ENCODE data around the gene PTPRE.

The PTPRE gene

DNA sequence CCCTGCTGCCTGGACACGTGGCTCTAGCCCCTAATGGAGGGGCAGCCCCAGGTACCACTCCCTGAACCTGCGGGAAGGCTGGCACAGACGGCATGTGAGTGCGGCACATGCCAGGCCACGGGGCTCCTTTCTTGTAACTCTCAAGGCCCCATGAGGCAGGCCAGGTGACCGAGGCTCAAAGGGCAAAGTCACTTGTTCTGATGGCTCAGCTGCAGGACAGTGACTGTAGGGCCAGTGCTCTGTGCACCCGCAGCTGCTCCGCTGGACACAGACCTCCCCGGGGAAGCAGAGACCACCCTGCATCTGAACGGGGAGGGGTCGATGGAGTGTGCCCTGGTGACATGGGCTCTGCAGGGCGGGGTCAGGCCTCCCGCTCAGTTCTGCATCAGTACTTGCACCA lies 55.3 kb downstream of the PTPRE start:
- no peak for DNase-seq

- DNase-seq = no peak
Observed at GRCh38 chr10:127963136-127963535, 56.2 kb downstream of the PTPRE start.

GRCh38 chr10:127964621-127965020 lies 57.7 kb downstream of the PTPRE start:
- DNase-seq = no peak

DNA sequence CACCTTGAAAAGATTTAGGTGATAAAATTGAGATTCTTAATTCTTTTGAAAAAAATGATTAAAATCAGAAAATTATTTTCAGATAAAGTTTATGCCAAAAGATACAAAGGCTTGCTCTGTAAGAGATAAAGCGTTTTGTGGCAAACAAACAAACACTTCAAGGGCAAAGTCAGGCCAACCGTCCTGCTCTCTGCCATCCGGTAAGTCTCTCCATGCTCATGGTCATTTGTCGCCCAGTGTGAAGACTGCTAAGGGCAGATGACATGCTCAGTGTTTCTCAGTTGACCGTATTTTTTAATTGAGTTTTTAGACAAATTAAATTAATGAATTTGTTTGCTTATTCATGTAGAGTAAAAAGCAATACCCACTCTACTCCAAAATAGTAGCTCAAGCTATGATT lies 60.0 kb downstream of the PTPRE start:
- DNase-seq = no peak

DNA sequence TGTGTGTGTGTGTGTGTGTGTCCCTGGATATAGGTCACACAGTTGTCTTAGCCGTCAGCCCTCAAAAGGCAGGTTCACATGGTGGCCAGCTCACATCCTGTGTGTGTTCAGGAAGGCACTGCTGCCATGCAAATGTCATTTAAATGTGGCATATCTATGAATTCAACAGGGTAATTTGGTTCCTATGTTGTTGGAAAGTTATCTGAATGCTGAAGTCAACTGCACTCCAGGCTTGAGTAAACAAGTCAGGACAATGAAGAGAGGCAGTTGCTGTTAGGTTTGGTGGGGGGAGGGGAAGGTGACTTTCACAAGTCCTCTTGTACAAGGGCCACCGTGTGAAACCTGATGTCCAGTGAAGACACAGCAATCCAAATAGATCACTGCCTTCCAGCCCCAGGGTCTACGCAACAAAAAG lies 61.1 kb downstream of the PTPRE start:
- DNase-seq = no peak

GRCh38 chr10:127968659-127969058 lies 61.8 kb downstream of the PTPRE start:
- DNase-seq = no peak

DNA sequence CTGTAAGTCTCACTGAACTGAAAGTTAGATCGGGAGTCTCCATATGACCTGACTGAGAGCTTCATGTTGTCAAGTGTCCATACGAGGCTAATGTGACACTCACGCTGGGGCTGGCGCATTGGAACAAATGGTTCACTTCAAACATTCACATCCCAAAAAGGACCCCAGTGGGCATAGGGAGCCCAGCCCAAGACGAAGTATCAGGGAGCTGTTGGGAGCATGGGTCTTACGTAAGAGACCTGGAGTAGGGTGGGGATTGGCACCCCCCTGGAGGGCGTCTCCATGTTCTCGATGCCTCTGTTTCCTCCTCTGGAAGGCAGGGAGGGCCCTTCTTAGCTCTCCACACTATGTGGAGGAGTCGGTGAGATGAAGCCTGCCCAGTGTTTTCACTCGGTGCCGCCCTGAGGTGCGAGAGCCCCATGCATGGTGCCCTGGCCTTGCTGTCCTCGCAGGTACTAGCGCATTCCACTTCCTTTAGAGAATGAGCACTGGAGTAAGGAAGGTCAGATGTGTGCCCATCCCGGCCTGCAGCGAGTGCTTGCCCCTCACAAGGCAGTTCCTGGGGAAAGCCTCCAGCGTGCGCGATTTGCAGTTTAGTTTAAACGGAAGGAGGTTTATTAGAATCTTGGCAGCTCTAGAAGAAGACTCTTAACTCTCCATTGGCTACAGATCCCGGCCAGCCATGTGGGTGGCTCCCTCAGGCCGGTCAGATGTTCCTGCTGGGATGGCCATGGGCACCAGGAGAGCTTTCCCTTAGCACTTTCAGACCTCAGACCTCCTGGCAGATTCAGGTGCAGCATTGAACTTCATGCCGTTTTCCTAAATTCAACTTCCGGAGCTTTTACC lies 64.4 kb downstream of the PTPRE start:
- no peak for DNase-seq

- DNase-seq = no peak
Observed at GRCh38 chr10:127971963-127972615, 65.2 kb downstream of the PTPRE start.

DNA sequence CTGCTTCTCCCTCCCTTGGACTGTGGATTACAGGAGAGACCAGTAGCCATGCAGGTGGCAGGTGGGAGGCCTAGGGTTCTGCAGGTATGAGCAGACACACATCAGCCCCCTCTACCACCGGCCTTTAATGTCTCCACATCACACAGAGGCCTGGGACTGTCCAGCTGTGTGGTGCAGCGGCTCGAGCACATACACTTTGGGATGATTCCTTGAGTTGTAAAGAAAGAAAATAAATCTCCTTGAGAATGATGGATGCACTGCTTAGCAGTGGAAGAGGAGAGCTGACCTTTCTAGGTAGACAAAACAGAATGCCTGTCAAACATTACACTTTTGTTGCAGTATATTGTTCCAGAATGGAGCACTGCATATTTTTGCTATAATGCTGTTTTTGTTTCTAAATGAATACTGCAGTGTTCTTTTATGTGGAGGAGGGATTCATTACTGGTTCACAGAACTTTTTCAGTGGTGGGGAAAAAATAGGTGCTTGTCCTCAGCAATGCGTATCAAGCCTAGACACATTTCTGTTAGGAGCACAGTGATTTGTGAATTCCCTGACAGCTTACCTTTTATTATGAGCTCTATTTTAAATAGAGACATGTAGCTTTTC lies 66.0 kb downstream of the PTPRE start:
- DNase-seq = no peak

DNA sequence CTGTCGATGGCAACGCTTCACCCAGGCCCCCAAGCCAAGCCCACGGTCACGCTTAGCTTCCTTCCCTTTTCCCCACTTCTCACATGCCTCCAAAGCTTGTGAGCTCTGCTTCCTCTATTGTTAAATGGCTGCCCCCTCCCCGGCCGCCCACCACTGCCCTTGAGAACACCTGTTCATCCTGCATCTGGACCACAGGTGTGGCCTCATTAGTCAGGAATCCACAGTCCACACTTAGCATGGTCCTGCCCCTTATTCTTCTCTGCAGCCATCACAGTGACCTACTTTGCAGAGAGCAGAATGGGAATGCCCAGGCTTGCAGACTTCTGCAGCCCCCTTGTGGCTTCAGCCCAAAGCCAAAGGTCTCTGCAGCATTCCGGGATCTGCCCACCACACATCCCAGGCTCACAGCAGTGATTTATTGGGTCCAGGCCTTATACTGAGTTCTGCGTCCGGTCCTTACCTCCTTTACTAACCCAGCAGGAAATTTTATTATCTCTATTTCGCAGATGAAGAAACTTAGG lies 66.9 kb downstream of the PTPRE start:
- DNase-seq = no peak

DNA sequence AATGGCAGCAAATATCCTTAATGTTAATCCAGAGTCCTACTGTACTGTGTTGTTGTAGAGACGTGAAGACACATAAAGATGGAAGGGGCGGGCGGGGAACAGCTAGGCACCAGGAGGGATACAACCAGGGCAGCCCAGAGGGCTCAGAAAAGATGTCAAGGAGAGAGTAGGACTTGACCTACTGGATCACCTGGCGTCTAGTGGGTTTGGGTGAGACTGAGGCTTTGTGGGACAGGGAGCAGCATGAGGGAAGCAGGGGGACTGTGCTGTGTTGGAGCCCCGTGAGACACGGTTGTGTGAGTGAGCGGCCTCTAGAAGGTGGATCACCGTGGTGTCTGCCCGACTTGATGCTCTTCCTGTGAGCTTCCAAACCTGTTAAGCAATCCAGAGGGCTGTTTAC lies 68.0 kb downstream of the PTPRE start:
- no peak for DNase-seq

GRCh38 chr10:127976286-127976685 lies 69.4 kb downstream of the PTPRE start:
- DNase-seq = no peak

DNA sequence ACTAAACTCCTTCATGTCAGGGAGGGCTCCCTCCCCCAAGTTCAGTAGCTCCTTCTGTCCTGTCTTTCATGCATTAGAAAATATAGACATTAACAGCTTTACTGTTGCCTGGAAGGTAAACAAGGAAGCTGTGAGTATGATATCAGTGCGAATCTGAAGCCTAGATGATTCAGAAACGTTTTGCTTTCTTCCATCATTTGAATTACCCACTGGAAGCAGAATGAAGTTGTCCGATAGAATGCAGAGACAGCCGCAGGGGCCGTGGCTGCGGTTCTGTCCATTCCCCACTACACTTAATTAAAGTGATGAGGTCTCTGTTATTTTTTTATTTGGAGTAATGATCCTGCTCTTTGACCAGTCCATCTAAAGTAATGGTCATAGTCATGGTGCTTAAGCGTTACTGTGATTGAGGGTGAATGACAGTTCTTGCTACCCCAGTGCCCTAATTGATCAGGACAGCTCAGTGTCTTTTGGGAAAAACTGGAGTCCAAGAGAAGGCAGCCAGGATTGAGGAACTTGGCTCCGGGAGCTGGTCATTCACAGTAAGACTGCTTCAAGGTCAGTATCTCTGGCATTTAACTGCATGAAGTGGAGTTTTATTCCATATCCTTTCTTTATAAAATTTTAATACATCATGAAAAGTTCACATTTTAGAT lies 69.9 kb downstream of the PTPRE start:
- no peak for DNase-seq

DNA sequence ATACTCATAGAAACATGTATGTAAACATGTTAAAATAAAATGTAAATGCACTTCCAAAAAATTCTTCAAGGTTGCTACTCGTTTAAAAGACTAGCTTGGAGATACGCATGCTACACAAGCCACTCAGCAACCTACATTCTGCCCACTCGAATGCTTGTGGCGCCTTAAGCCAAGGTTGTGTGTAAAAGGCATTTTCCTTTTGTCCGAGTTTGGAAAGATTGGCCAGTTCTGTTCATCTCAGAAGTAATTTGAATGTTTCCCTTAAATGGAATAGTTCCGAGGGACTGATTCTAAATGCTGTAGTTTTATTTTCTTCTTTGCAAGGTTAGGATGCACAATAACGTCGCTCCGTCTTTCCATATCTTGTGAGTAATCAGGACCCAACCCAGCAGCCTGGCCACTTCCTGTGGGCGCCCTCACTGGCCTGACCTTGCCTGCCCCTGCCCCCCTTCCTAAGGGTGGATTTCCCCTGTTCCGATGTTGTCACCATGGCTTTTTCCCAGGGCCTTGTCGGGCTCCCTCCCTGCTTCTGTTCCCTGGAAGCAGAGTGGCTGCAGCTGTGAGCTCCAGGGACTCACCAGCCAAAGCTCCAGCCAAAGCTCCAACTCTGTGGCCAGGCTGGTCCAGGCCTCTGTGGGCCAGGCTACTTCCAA lies 70.6 kb downstream of the PTPRE start:
- no peak for DNase-seq

DNA sequence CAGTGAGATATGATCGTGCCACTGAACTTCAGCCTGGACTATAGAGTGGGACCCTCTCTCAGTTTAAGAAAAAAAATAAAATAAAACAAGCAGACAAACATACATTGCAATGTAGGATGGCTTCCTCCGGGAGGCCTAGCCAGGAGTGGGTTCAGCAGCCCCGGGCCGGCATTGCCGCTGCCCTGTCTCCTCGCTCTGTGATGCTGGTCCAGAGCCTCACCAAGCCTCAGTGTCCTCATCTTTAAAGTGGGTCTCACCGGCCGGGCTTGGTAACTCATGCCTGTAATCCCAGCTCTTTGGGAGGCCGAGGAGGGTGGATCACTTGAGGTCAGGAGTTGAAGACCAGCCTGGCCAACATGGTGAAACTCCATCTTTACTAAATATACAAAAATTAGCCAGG lies 71.6 kb downstream of the PTPRE start:
- no peak for DNase-seq

- no peak for DNase-seq
Observed at GRCh38 chr10:127979045-127979444, 72.1 kb downstream of the PTPRE start.

- no peak for DNase-seq
Observed at GRCh38 chr10:127979566-127979965, 72.7 kb downstream of the PTPRE start.

GRCh38 chr10:127980898-127981297 lies 74.0 kb downstream of the PTPRE start:
- no peak for DNase-seq

GRCh38 chr10:127982601-127983000 lies 75.7 kb downstream of the PTPRE start:
- no peak for DNase-seq

DNA sequence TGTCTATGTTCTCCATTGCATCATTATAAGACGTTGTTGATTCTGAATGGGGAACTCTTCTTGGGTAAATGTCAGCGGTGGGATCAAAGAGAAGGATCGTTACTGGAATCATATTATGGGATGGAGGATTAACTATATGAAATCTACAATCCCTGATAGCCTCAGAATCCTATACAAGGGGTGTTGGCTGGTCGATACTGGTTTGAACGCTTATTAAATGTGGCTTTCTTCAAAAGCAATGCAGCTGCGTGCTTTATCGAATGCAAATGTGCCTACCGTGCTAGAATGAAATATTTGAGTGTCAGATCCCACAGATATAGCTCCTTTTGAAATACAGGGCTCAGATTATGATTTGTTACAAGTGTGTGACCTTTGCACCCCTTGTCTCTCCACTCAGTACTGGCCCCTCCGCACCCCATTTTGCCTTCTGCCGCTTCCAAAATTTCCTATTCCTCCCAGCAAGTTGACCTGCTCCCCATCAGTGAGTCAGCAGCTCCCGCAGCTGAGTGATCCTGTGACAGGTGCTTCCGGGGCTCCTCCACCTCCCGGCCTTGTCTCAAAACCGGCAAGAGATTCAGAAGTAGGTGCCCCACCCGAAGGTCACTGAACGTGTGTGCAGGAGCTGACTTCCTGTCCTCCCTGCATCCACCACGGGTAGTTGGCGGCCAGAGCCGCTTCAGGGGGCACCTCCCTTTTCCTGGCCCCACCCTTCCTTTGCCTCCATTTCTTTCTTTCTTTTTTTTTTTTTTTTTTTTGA lies 76.6 kb downstream of the PTPRE start:
- DNase-seq = no peak

GRCh38 chr10:127984945-127985344 lies 78.0 kb downstream of the PTPRE start:
- no peak for DNase-seq

Data from effector CD8-positive, alpha-beta T cell (primary cell).